ENCODE measurements around the gene CACNA2D3.

DNA sequence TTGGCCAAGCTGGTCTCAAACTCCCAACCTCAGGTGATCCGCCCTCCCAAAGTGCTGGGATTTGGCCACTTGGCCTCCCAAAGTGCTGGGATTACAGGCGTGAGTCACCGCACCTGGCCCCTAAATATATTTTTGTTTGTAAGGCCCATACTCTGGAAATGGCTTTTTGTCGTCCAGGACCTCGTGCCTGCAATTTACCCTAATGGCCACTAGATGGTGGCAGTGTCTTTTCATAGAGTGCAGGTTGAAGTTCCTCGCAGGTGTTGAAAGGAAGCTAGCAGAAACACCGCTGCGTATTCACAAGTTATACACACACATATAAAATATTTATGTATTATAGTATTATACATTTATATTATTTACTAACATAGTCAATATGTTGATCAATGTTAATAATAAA is 708.3 kb downstream of the CACNA2D3 start:
- TF ChIP-seq, protein P1, sequence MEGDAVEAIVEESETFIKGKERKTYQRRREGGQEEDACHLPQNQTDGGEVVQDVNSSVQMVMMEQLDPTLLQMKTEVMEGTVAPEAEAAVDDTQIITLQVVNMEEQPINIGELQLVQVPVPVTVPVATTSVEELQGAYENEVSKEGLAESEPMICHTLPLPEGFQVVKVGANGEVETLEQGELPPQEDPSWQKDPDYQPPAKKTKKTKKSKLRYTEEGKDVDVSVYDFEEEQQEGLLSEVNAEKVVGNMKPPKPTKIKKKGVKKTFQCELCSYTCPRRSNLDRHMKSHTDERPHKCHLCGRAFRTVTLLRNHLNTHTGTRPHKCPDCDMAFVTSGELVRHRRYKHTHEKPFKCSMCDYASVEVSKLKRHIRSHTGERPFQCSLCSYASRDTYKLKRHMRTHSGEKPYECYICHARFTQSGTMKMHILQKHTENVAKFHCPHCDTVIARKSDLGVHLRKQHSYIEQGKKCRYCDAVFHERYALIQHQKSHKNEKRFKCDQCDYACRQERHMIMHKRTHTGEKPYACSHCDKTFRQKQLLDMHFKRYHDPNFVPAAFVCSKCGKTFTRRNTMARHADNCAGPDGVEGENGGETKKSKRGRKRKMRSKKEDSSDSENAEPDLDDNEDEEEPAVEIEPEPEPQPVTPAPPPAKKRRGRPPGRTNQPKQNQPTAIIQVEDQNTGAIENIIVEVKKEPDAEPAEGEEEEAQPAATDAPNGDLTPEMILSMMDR (optimal IDR thresholded peaks at IDR 0.05 in 1 of 3, IDR thresholded peaks at IDR 0.05 in 1 of 3, conservative IDR thresholded peaks at IDR 0.05 in 1 of 3; ENCODE audit: extremely low read depth in 1 of 3, insufficient read depth in 2 of 3, low read length in 3 of 3) = peak; percentile 64 to 81 (median 78)
- TF ChIP-seq EZH2 (IDR thresholded peaks at IDR 0.05; ENCODE audit: low read length) = no peak
